GM23248 (cell line): ENCODE results near the gene KCTD6.

Source experiments
- EZH2 ChIP-seq: fragments of 200-600 bp; sonication (generic); IDR thresholded peaks from 2 replicates; pipeline ENCODE4 v1.6.1; 2018; ENCODE audit warnings: antibody characterized with exemption, mild to moderate bottlenecking; ENCODE audit not compliant: insufficient read depth, poor library complexity, severe bottlenecking
- EZH2phosphoT487 ChIP-seq: fragments of 200-600 bp; sonication (generic); IDR thresholded peaks from 2 replicates; pipeline ENCODE4 v1.6.1; 2018; ENCODE audit warnings: antibody characterized with exemption, moderate library complexity, mild to moderate bottlenecking, low read depth; ENCODE audit not compliant: insufficient read depth

GRCh38 chr3:58507356-58508078 lies 15.6 kb downstream of the KCTD6 start:
- no peak for TF ChIP-seq EZH2
- TF ChIP-seq EZH2phosphoT487 = no peak
